Aorta (tissue), 5 donors: ENCODE results near the gene ASB15. TPM values are rescaled to one million over a fixed set of nuclear protein-coding genes. Genes with fewer than 3 reads are reported as not detected.
A peak's percentile ranks its signal among the peaks of the same experiment; 100 is the strongest.

Source experiments
- ATAC-seq: fragments of 200-7000 bp; cut with Tn5 transposase; one replicate; pipeline ENCODE4 v1.9.1; 2022; ENCODE audit warnings: moderate library complexity; ENCODE audit not compliant: low FRiP score
- DNase-seq, 2 donors: peaks; one replicate each; pipeline ENCODE4 v3.0.0-alpha.2; 2020
- H3K27ac ChIP-seq, 2 donors: one replicate each; pipeline ENCODE4 v1.5.1; 2013; ENCODE audit warnings: low read length in 2 of 2, mild to moderate bottlenecking in 2 of 2, moderate library complexity in 2 of 2, control low read depth in 1 of 2, inconsistent platforms in 1 of 2, low read depth in 1 of 2
- H3K27me3 ChIP-seq, 2 donors: one replicate each; pipeline ENCODE4 v1.6.1; 2013; ENCODE audit warnings: control low read depth in 1 of 2, low read length in 1 of 2, mild to moderate bottlenecking in 1 of 2, moderate library complexity in 1 of 2; ENCODE audit not compliant: insufficient read depth in 2 of 2, control insufficient read depth in 1 of 2
- H3K36me3 ChIP-seq, 2 donors: one replicate each; pipeline ENCODE4 v1.6.1; 2013; ENCODE audit warnings: control low read depth in 1 of 2, low read length in 1 of 2, mild to moderate bottlenecking in 1 of 2; ENCODE audit not compliant: insufficient read depth in 2 of 2, control insufficient read depth in 1 of 2
- H3K4me1 ChIP-seq, 2 donors: one replicate each; pipeline ENCODE4 v1.6.1; 2013; ENCODE audit warnings: low read length in 2 of 2, control low read depth in 1 of 2, mild to moderate bottlenecking in 1 of 2, moderate library complexity in 1 of 2; ENCODE audit not compliant: insufficient read depth in 2 of 2, control insufficient read depth in 1 of 2
- H3K4me3 ChIP-seq, 2 donors: one replicate each; pipeline ENCODE4 v1.5.1; 2013; ENCODE audit warnings: low read length in 2 of 2, control low read depth in 1 of 2, mild to moderate bottlenecking in 1 of 2
- H3K9me3 ChIP-seq: one replicate; pipeline ENCODE4 v1.6.1; 2013; ENCODE audit warnings: mild to moderate bottlenecking, low read length; ENCODE audit not compliant: control insufficient read depth
- WGBS, 2 donors: extraction: QIAGEN DNeasy Blood & Tissue Kit; methylation state at CpG; one replicate each; pipeline ENCODE4 v1.1.7; 2013; 5-methylcytosine and 5-hydroxymethylcytosine counted together
- intact Hi-C, 2 donors: fragments of 100-400 bp; cut with DNase I; formaldehyde crosslinking; loops; one replicate each; pipeline versions ENCODE4 v1.14.2 to v1.15.0; 2022
- polyA plus RNA-seq, 2 donors: library from polyadenylated mRNA; stranded (reverse); fragments of 200-250 nt; gene quantifications; one replicate each; pipeline ENCODE4 v1.2.3, GENCODE V29; 2013
- total RNA-seq, 2 donors: library from RNA; stranded (reverse); fragmentation: NEBNext Ultra II Directional; extraction: Animal tissue kit (Norgen Biotek cat#: 25700); gene quantifications; one replicate each; pipeline ENCODE4 v1.2.1, GENCODE V29; 2021
- donor health status: healthy with polysubstance abuse.
- donor health status: Bipolar disorder and iron deficiency.
- donor health status: DM: no; HTN: no; CAD: no.
- donor health status: DM: no; HTN: no; CAD: no.
- donor health status: DM: yes; HTN: yes; CAD: no.

ASB15 gene
- total and polyA plus RNA-seq, 4 donors = 0.13 TPM; not detected in 3

DNA sequence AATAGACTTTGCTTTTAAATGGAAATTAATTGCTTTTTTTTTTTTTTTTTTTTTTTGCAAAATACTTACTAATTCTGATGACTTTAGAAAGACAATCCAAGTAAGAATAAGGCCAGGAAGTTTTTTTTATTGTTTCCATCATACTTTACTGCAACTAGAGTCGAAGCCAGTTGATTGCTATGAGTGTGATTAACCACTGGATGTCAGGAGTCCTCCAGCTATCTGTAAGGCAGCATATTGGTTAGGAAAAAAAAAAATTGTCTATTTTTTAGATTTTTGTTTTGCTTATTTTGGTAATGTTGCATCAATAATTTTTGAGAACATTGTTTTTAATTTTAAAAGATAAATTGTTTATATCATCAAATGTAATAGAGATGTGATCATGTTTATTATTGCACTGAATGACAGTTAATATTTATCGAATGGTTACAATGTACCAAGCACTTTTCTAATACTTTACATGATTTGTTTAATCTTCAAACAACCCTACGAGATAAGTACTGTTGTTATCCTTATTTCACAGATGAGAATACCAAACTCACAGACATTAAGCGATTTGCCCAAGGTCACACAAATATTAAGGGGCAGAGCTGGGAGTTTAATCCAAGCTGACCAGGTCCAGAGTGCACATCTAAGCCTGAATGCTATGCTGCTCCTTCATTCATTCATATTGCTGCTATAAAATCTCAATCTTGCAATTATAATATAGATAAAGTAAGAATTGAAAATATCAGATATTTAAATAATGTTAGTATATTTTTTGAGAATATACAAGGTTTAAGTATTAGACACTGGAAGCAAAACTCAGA is 34.1 kb downstream of the ASB15 start:
- ATAC-seq (no peak), DNase-seq (no peak)
- no peaks in the 10 kb centered on the region for H3K27me3 ChIP-seq
- no peaks in the 10 kb centered on the region for H3K4me1 ChIP-seq
- WGBS, 2 donors = 43 to 49% methylated on average over 4 of the region's 4 CpGs
- no peak overlapping the region for H3K27ac ChIP-seq
- no peaks in the 10 kb centered on the region for H3K36me3 ChIP-seq
- no peaks in the 10 kb centered on the region for H3K9me3 ChIP-seq
- intact Hi-C loops = no loop called here
- no peak overlapping the region for H3K4me3 ChIP-seq

DNA sequence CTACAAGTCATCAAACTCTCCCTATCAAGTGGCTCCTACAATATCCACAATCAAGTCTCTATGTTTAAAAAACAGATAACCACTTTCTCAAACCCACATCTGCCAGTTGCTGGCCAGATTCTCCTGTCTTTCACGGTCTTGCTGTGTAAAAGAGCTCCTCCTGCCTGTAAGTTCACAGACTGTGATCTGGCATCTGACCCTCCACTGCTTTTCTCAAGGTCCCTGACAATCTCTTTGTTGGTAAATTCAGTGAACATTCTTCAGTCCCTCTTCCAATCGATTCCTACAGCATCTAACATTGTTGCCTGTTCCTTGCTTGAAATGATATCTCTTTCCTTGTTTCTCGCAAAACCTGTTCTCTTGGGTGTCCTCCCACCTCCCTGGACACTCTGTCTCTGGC is 35.6 kb downstream of the ASB15 start:
- Histone ChIP-seq H3K4me1 (no peaks in the 10 kb centered on the region), H3K4me3 (no peak overlapping the region), H3K27me3 (no peaks in the 10 kb centered on the region), H3K9me3 (no peaks in the 10 kb centered on the region), H3K36me3 (no peaks in the 10 kb centered on the region), H3K27ac (no peak overlapping the region)
- DNase-seq (no peak), ATAC-seq (no peak)
- intact Hi-C loops = no loop called here
- WGBS, 2 donors = 53 to 60% methylated on average over 3 of the region's 3 CpGs

DNA sequence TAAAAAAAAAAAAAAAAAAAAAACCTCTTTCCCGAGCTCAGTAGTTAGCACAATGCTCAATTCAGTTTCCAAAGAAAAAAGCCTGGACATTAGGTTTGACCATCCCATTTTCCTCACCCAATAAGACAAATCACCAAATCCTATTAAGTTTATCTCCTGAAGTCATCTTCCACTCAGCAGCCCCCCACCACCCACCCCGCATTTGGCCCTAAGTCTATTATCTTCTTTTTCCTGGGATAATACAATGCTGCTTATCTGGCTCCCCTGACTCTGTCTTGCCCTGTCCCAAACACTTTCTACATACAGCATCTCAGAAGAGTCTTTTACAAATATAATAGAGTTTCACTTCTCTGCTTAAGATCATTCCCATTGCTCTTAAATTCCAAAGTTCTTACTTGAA is 36.3 kb downstream of the ASB15 start:
- no peak for DNase-seq
- intact Hi-C loops = no loop called here
- 85 to 88% methylated on average over 2 of the region's 2 CpGs for WGBS, 2 donors
- no peak for ATAC-seq
- Histone ChIP-seq H3K4me1 (no peaks in the 10 kb centered on the region), H3K4me3 (no peak overlapping the region), H3K27me3 (no peaks in the 10 kb centered on the region), H3K9me3 (no peaks in the 10 kb centered on the region), H3K36me3 (no peaks in the 10 kb centered on the region), H3K27ac (no peak overlapping the region)

DNA sequence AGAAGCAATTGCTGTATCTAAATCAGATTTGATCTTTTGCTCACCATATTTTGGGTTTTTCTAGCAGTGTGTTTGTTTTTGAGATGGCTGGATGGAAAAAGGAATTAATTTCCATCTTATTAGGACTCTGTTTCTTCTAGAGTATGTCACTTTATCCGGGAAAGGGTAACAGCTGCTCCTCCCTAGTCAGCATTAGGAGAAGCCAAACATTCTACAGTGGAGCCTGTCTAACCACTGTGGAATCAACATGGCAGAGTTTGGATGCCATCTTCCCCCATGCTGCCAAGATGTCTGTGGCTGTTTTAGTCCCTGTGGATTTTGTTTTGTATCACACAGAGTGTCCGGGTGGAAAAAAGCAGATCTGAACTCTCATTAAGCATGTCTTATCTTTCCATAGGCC is 38.0 kb downstream of the ASB15 start:
- H3K9me3 ChIP-seq = no peaks in the 10 kb centered on the region
- ATAC-seq (no peak), DNase-seq (no peak)
- no peaks in the 10 kb centered on the region for H3K27me3 ChIP-seq
- no peak overlapping the region for H3K27ac ChIP-seq
- no peak overlapping the region for H3K4me3 ChIP-seq
- intact Hi-C loops = no loop called here
- no peaks in the 10 kb centered on the region for H3K36me3 ChIP-seq
- 75 to 77% methylated on average over 2 of the region's 2 CpGs for WGBS, 2 donors
- no peaks in the 10 kb centered on the region for H3K4me1 ChIP-seq

DNA sequence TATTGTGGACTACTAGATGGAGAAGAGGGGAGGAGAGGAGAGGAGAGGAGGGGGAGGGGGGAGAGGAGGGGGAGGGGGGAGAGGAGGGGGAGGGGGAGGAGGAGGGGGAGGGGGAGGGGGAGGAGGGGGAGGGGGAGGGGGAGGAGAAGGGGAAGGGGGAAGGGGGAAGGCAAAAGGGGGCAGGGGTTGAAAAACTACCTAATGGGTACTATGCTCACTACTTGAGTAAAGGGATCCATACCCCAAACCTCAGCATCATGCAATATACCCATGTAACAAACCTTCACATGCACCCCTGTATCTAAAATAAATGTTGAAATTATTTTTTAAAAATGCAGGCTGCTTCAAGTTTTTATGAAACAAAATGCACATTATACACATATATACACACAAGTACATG is 39.0 kb downstream of the ASB15 start:
- no peak for ATAC-seq
- peaks cover 0 to 2% of the 10 kb centered on the region in 2 donors for H3K4me1 ChIP-seq
- intact Hi-C loops = no loop called here
- no peaks in the 10 kb centered on the region for H3K27me3 ChIP-seq
- no peak overlapping the region for H3K4me3 ChIP-seq
- no peak for DNase-seq
- H3K9me3 ChIP-seq = no peaks in the 10 kb centered on the region
- no peak overlapping the region for H3K27ac ChIP-seq
- no peaks in the 10 kb centered on the region for H3K36me3 ChIP-seq

DNA sequence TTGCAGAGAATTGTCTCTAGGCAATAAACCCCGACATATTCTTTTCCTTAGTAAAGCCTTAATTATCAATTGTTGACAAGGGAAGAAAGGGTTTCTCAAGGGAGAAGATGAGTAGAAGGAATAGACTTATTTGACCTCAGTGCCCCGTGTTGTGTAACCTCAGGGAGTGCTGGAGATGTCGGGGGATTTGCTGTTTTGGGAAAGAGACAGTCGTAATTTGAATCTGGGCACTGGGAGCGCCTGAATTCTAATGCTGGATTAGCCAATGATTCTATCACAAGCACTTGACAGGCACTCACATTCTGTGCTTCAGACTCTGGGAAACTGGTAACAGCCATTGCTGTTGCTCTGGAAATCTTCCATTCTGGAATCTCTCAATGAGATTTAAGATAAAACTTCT is 40.3 kb downstream of the ASB15 start:
- ATAC-seq = no peak
- Histone ChIP-seq H3K27ac (no peak overlapping the region), H3K36me3 (no peaks in the 10 kb centered on the region), H3K4me1 (peaks cover 0 to 2% of the 10 kb centered on the region in 2 donors), H3K27me3 (no peaks in the 10 kb centered on the region), H3K9me3 (no peaks in the 10 kb centered on the region), H3K4me3 (no peak overlapping the region)
- intact Hi-C loops = no loop called here
- no peak for DNase-seq
- WGBS, 2 donors = 84 to 85% methylated on average over 5 of the region's 5 CpGs

DNA sequence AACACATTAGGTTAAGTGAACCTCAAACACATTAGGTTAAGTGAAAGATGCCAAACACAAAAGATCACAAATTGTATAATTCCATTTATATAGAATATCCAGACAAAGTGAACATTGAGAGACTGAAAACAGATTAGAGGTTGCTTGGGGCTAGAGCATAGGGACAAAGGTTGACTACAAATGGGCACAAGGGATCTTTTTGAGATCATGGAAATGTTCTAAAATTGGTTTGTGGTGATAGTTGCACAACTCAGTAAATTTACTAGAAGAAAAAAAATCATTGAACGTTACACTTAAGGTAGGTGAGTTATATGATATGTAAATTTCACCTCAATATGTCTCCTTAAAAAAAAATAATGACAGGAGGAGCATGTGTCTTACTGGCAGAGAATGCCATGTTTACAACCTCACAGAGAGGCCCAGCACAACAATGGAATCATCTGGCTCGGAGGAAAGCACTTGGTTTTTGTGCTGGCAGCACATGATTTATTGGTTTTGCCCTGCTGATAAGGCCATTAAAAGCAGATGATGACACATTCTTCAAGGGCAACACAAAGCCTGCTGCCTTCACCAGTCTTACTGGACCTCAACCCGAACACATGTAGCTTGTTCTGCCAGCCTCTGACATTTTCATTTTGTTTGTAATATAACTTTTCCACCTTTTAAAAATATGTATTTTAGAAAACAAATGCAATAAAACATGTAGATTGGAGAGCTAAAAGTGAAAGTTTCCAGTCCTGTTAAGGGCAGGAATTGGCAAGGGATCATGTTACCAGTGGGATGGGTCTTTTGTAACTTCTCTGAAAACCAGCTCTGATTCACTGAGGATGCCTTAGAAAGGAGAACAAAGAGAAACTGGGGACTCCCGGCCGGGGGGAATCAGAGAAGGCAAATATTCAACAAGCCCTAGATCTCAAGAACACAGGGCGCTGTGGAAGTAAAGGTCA is 42.1 kb downstream of the ASB15 start:
- Histone ChIP-seq H3K27me3 (no peaks in the 10 kb centered on the region), H3K4me1 (peaks cover 0 to 2% of the 10 kb centered on the region in 2 donors), H3K27ac (no peak overlapping the region), H3K4me3 (no peak overlapping the region), H3K9me3 (peaks cover 1% of the 10 kb centered on the region), H3K36me3 (no peaks in the 10 kb centered on the region)
- ATAC-seq = peak; percentile 55
- intact Hi-C loops = no loop called here
- DNase-seq = no peak
- WGBS, 2 donors = 17 to 20% methylated on average over 6 of the region's 6 CpGs

DNA sequence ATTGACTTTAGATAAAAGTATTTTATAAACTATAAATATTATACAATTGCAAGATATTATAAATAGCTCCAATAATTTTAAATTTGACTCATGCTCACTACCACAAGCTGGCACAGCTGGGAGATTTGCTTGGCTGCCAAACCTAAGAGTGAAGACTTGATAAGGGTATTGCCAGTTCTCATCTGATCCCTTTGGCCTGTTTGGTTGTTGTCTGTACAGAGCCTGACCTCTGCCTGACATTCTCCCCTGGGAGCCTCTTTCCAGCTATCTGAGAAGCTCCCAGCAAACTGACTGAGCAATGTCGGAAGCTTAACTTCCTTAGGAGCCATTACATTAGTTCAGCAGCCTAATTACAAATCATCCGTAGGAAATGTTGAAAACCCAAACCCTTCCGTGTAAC is 43.9 kb downstream of the ASB15 start:
- H3K4me3 ChIP-seq = no peak overlapping the region
- no peak for ATAC-seq
- 28 to 38% methylated on average over 3 of the region's 3 CpGs for WGBS, 2 donors

More for the DNA sequence above, 43.9 kb downstream of the ASB15 start:
- Histone ChIP-seq H3K27me3 (no peaks in the 10 kb centered on the region), H3K4me1 (peaks cover 0 to 2% of the 10 kb centered on the region in 2 donors), H3K9me3 (peaks cover 1% of the 10 kb centered on the region), H3K27ac (no peak overlapping the region), H3K36me3 (no peaks in the 10 kb centered on the region)
- no peak for DNase-seq
- intact Hi-C loops = no loop called here
